ENCODE measurements around the gene ELMO1.

ELMO1 gene

DNA sequence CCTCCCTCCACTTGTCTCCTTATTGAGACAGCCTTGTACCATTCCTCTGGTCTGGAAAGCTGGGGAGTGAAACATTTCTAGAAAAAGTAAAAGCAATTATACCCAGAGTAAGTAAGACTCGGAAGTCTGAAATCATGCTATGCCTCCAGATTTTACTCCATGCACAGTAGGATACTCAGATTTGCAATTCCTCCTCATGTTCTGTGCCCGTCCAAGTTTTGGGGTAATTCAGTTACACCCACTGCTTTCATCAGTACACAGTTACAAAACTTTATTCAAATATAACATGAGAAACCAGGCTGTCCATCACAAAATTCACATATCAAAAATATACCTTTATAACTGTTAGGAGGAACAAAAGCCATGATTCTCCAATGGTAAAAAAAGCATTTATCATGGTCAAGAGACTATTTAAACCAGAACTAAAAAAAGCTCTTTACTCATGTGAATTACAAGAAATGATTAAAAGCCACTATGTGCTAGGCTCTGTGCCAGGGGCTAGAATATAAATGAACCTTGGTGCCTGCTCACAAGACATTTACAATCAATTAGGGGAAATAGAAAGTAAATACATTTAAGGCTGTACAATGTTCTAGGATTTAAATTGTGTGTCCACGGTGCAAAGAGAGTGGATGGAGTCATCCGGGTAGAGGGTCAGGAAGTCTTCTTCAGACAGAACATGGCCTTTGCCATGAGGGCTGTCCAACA, 320.2 kb downstream of the ELMO1 start:
- H3K9me3 ChIP-seq (ENCODE audit: control insufficient read depth, insufficient read depth, low read length): no peaks in the 10 kb centered on the region
- no peak overlapping the region for H3K9ac ChIP-seq (ENCODE audit: low read depth, low read length)
- H3K36me3 ChIP-seq (ENCODE audit: control insufficient read depth, insufficient read depth, low read length): no peaks in the 10 kb centered on the region
- H3K27me3 ChIP-seq (ENCODE audit: control insufficient read depth, insufficient read depth, low read length): no peaks in the 10 kb centered on the region
- H3K4me1 ChIP-seq (ENCODE audit: control insufficient read depth, insufficient read depth, low read length): no peaks in the 10 kb centered on the region
- H3K27ac ChIP-seq (ENCODE audit: low read depth, low read length): no peak overlapping the region
- H3K4me3 ChIP-seq (ENCODE audit: low read depth, low read length): no peak overlapping the region

DNA sequence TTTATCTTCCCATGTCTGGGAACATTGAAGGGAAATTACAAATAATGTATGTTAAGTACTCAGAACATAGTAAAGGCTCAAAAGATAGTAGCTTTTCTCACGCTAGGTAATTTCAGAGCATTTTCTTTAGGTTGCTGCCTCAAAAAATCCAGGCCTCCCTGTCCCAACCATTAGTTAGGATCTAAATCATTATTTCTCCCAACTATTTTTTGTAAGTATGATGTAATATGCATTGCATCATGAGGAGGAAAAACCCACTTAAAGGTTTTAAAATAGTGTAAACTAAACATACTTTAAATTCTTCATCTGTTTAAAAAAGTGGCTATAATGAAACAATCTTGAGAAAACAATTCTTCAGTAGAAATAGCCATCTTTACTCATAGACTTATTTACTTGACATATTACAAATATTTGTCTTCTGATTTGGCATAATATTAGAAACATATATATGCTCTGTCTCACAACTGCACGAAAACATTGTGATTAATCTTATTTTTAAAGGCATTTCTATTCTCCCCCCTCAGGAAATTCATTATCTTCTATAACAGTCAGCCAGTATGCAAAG, 329.3 kb downstream of the ELMO1 start:
- H3K36me3 ChIP-seq (ENCODE audit: control insufficient read depth, insufficient read depth, low read length): no peaks in the 10 kb centered on the region
- H3K4me1 ChIP-seq (ENCODE audit: control insufficient read depth, insufficient read depth, low read length): peaks cover 16% of the 10 kb centered on the region
- no peak overlapping the region for H3K4me3 ChIP-seq (ENCODE audit: low read depth, low read length)
- H3K9me3 ChIP-seq (ENCODE audit: control insufficient read depth, insufficient read depth, low read length): peaks cover 4% of the 10 kb centered on the region
- H3K27ac ChIP-seq (ENCODE audit: low read depth, low read length): no peak overlapping the region
- H3K9ac ChIP-seq (ENCODE audit: low read depth, low read length): no peak overlapping the region
- H3K27me3 ChIP-seq (ENCODE audit: control insufficient read depth, insufficient read depth, low read length): no peaks in the 10 kb centered on the region

DNA sequence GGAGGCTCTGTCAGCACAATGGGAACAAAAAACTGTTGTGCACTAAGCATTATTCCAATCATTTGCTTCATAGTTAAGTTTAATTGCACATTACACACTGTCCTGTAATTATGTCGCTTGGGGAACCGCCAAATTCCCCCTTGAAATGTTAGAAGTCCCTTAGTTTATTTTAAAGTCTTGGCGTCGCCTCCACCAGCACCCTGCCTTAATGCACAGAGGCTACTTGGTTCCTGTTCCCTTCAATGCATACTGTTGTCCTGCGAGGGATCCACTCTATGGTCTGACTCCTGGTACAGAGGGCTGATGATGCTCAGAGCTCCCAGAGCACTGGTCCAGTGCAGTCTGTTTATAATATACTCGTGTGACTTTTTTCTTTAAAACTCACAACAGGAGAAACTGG, 330.7 kb downstream of the ELMO1 start:
- Histone ChIP-seq H3K9ac (ENCODE audit: low read depth, low read length) (no peak overlapping the region), H3K27ac (ENCODE audit: low read depth, low read length) (peak overlapping the region; percentile 74), H3K9me3 (ENCODE audit: control insufficient read depth, insufficient read depth, low read length) (peaks cover 4% of the 10 kb centered on the region), H3K36me3 (ENCODE audit: control insufficient read depth, insufficient read depth, low read length) (no peaks in the 10 kb centered on the region), H3K27me3 (ENCODE audit: control insufficient read depth, insufficient read depth, low read length) (no peaks in the 10 kb centered on the region), H3K4me3 (ENCODE audit: low read depth, low read length) (no peak overlapping the region), H3K4me1 (ENCODE audit: control insufficient read depth, insufficient read depth, low read length) (peaks cover 16% of the 10 kb centered on the region)

DNA sequence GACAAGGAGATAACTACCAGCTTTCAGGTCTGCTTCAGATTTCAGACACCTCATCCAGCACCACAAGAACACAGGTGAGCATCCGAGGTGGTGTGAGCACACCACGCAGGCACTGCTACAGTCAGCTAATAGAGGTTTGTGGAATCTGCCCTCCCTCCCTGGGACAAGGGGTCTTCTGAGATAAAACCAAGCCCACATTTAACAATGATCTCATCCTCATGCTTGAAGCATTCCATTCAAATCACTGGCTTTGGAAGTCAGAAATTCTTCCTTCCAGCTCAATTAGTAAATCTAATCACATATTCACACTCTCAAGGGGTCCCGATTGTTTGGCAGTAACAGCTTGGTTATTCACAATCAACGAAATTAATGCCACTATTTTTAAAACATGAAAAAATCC, 331.4 kb downstream of the ELMO1 start:
- peaks cover 4% of the 10 kb centered on the region for H3K9me3 ChIP-seq (ENCODE audit: control insufficient read depth, insufficient read depth, low read length)
- no peak overlapping the region for H3K4me3 ChIP-seq (ENCODE audit: low read depth, low read length)
- H3K27ac ChIP-seq (ENCODE audit: low read depth, low read length): peak overlapping the region; percentile 74
- H3K27me3 ChIP-seq (ENCODE audit: control insufficient read depth, insufficient read depth, low read length): no peaks in the 10 kb centered on the region
- H3K9ac ChIP-seq (ENCODE audit: low read depth, low read length): no peak overlapping the region
- H3K36me3 ChIP-seq (ENCODE audit: control insufficient read depth, insufficient read depth, low read length): no peaks in the 10 kb centered on the region
- peaks cover 16% of the 10 kb centered on the region for H3K4me1 ChIP-seq (ENCODE audit: control insufficient read depth, insufficient read depth, low read length)

DNA sequence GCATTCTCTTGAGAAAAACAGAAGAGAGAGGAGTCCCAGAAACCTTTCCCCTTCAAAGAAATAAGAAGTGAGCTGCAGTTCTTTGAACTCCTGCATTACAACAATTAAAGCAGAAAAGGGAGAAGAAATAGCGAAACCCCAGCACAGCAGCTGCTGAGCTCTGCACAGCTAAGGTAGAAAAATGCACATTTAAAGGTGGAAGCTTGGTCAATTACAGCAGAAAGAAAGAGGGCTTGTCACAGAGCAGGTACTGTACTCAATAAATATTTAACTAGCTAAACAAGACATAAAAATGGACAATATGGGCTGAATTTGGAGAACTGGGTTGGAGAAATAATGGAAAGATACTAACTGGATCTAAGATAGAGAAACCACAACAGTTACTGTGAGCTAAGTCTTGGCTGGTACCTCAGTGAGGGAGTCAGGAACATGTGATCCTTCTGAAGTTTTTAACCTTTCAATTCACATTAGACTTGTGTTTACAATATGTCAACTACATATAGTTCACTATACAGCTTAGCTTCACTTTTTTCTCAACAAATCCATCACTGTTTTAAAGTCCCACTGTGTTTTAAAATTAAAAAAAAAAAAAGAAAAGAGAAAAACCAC, 332.5 kb downstream of the ELMO1 start:
- peaks cover 16% of the 10 kb centered on the region for H3K4me1 ChIP-seq (ENCODE audit: control insufficient read depth, insufficient read depth, low read length)
- peaks cover 4% of the 10 kb centered on the region for H3K9me3 ChIP-seq (ENCODE audit: control insufficient read depth, insufficient read depth, low read length)
- no peaks in the 10 kb centered on the region for H3K27me3 ChIP-seq (ENCODE audit: control insufficient read depth, insufficient read depth, low read length)

DNA sequence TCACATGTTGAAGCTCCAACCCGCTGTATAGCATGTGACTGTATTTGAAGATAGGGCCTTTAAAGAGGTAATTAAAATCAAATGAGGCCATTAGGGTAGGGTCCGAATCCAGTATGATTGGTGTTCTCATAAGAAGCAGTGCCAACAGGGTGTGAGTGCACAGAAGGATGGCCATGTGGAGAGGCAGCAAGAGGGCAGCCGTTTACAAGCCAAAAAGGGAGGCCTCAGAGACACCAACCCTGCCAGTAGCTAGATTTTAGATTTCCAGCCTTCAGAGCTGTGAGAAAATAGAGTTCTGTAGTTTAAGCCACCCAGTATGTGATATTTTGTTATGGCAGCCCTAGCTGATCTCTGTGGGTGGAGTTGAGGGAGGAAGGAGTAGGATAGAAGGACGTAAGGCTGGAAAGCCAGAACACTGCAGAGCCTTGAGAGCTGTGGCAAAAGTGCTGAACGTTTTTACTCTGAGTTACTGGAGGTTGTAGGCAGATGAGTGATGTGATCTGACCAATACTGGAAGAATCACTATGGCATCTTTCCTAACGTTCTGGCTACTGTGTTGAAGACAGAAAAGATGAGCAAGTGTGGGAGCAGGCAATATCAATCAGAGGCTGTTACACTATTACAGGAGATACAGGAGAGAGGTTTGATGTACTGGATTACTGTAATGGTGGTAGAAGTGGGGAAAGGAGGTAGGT, 334.9 kb downstream of the ELMO1 start:
- no peaks in the 10 kb centered on the region for H3K27me3 ChIP-seq (ENCODE audit: control insufficient read depth, insufficient read depth, low read length)
- no peak overlapping the region for H3K27ac ChIP-seq (ENCODE audit: low read depth, low read length)
- no peak overlapping the region for H3K9ac ChIP-seq (ENCODE audit: low read depth, low read length)
- no peak overlapping the region for H3K4me3 ChIP-seq (ENCODE audit: low read depth, low read length)
- no peaks in the 10 kb centered on the region for H3K36me3 ChIP-seq (ENCODE audit: control insufficient read depth, insufficient read depth, low read length)
- H3K4me1 ChIP-seq (ENCODE audit: control insufficient read depth, insufficient read depth, low read length): peaks cover 16% of the 10 kb centered on the region
- no peaks in the 10 kb centered on the region for H3K9me3 ChIP-seq (ENCODE audit: control insufficient read depth, insufficient read depth, low read length)

More for the DNA sequence above, 332.5 kb downstream of the ELMO1 start:
- Histone ChIP-seq H3K9ac (ENCODE audit: low read depth, low read length) (no peak overlapping the region), H3K4me3 (ENCODE audit: low read depth, low read length) (no peak overlapping the region), H3K27ac (ENCODE audit: low read depth, low read length) (no peak overlapping the region), H3K36me3 (ENCODE audit: control insufficient read depth, insufficient read depth, low read length) (no peaks in the 10 kb centered on the region)

DNA sequence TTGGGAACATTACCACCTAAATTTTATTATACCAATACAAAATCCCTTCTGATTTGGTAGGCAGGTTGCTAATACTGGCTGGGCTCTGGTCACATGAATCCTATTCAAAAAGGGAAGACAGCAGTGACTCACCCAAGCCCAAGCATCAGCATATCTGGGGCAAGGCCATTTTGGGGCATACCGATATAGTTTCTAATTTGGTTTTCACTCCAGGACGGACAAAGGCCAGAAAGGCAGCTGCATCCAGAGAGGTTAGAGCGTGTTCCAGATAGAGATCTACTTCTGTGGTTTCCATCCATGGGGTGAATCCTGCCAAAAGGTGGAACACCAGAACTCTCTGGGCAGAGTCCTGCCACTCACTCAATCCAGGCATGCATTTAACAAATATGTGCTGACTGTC, 335.8 kb downstream of the ELMO1 start:
- no peaks in the 10 kb centered on the region for H3K36me3 ChIP-seq (ENCODE audit: control insufficient read depth, insufficient read depth, low read length)
- H3K4me3 ChIP-seq (ENCODE audit: low read depth, low read length): no peak overlapping the region
- no peaks in the 10 kb centered on the region for H3K9me3 ChIP-seq (ENCODE audit: control insufficient read depth, insufficient read depth, low read length)
- H3K27me3 ChIP-seq (ENCODE audit: control insufficient read depth, insufficient read depth, low read length): no peaks in the 10 kb centered on the region
- H3K9ac ChIP-seq (ENCODE audit: low read depth, low read length): no peak overlapping the region
- peaks cover 13% of the 10 kb centered on the region for H3K4me1 ChIP-seq (ENCODE audit: control insufficient read depth, insufficient read depth, low read length)
- H3K27ac ChIP-seq (ENCODE audit: low read depth, low read length): no peak overlapping the region

DNA sequence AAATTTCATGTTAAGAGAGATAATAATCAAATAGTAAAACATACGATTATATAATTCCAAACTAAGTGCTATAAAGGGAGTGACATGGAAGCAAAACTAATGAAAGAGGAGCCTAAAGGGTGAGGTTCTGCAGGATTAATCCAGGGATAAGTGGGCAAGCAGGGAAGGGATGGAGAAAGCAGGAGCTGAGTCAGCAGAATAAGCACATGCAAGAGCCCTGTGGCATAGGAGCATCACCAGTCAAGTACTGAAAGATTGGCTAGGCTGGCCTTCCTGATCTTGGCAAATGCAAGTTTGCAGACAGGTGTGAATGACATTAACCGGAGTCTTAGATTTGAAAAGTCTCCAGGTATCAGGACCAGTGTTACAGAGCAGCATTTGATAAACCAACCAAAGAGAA, 336.4 kb downstream of the ELMO1 start:
- Histone ChIP-seq H3K36me3 (ENCODE audit: control insufficient read depth, insufficient read depth, low read length) (no peaks in the 10 kb centered on the region), H3K9ac (ENCODE audit: low read depth, low read length) (no peak overlapping the region), H3K4me1 (ENCODE audit: control insufficient read depth, insufficient read depth, low read length) (peaks cover 6% of the 10 kb centered on the region), H3K4me3 (ENCODE audit: low read depth, low read length) (no peak overlapping the region), H3K27ac (ENCODE audit: low read depth, low read length) (no peak overlapping the region), H3K27me3 (ENCODE audit: control insufficient read depth, insufficient read depth, low read length) (no peaks in the 10 kb centered on the region), H3K9me3 (ENCODE audit: control insufficient read depth, insufficient read depth, low read length) (no peaks in the 10 kb centered on the region)

DNA sequence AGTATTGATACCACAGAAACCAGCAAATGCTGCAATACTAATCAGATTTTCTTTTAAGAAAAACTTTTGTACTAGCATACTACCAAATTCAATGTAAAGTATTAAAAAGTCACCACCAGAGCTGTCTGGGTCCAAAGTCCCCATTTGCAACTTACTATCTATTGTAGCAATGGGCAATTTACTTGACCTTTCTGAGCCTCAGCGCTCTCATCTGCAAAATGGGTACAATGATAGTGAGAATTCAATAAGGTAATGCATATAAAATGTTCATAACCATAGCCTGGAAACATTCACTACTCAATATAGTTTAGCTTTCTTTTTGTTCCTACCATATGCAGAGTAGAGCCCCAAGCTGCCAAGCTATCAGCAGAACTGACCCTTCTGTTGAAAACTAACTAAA, 337.2 kb downstream of the ELMO1 start:
- H3K9me3 ChIP-seq (ENCODE audit: control insufficient read depth, insufficient read depth, low read length): no peaks in the 10 kb centered on the region
- H3K4me1 ChIP-seq (ENCODE audit: control insufficient read depth, insufficient read depth, low read length): no peaks in the 10 kb centered on the region; the same call in 1 of the 2 replicates
- no peaks in the 10 kb centered on the region for H3K36me3 ChIP-seq (ENCODE audit: control insufficient read depth, insufficient read depth, low read length)
- H3K4me3 ChIP-seq (ENCODE audit: low read depth, low read length): no peak overlapping the region
- H3K9ac ChIP-seq (ENCODE audit: low read depth, low read length): no peak overlapping the region
- no peak overlapping the region for H3K27ac ChIP-seq (ENCODE audit: low read depth, low read length)
- no peaks in the 10 kb centered on the region for H3K27me3 ChIP-seq (ENCODE audit: control insufficient read depth, insufficient read depth, low read length)

DNA sequence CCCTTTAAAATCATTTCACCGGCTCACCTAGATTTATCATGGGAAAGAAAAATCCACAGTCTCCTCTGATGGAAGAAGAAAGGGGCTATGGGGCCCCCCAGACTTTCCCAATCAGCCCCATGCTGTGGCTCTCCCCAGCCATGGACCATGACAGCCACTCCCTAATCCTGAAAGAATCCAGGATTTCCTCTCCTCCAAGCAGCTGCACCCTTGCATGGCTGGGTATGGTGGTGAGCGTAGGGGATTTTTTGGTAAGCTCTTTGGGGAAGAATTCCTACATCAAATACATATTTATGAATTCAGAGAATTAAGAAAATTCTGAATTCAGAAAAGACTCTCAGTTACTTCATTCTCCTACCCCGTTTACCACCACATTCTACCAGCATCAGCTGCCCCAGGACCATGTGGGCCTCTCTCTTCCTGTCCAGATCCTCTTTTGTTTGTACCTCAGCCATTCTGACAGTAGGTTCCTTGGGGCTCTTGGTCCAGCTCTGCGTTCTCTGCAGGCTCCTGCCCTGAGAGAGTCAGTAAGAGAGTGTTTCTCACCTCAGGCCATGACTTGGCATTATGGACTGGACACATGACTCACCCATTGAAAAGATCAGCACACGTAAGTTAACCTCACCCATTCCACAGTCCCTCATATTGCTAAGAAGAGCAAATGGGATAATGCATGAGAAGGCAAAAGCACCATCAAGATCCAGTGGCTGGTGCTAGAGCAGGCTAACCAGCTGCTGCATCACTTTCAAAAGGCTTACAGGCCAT, 337.8 kb downstream of the ELMO1 start:
- H3K4me3 ChIP-seq (ENCODE audit: low read depth, low read length): no peak overlapping the region
- H3K27ac ChIP-seq (ENCODE audit: low read depth, low read length): no peak overlapping the region
- H3K36me3 ChIP-seq (ENCODE audit: control insufficient read depth, insufficient read depth, low read length): no peaks in the 10 kb centered on the region
- H3K9me3 ChIP-seq (ENCODE audit: control insufficient read depth, insufficient read depth, low read length): no peaks in the 10 kb centered on the region
- H3K27me3 ChIP-seq (ENCODE audit: control insufficient read depth, insufficient read depth, low read length): no peaks in the 10 kb centered on the region
- no peak overlapping the region for H3K9ac ChIP-seq (ENCODE audit: low read depth, low read length)
- H3K4me1 ChIP-seq (ENCODE audit: control insufficient read depth, insufficient read depth, low read length): no peaks in the 10 kb centered on the region

Measured in HUES48 (cell line).